ENCODE results near the gene PARP9.
A peak's percentile ranks its signal among the peaks of the same experiment; 100 is the strongest.
"Not testable (repeated sequence)": the region's sequence is repeated elsewhere in the genome, so short reads cannot be mapped to it uniquely, and the experiment has no call there.

The PARP9 gene

GRCh38 chr3:122508944-122509343, 55.2 kb downstream of the PARP9 start:
- H2BK15ac ChIP-seq (replicated peaks; ENCODE audit: low read depth); H3K27me3 ChIP-seq (ENCODE audit: insufficient read depth, low read length, poor library complexity); H3K36me3 ChIP-seq (ENCODE audit: control insufficient read depth, insufficient read depth, low read length); H3K4me2 ChIP-seq (ENCODE audit: low read length); H4K8ac ChIP-seq (ENCODE audit: low read depth, low read length); H3K27ac ChIP-seq (ENCODE audit: low read depth, low read length); H2AK5ac ChIP-seq (ENCODE audit: low read length); H2BK120ac ChIP-seq (ENCODE audit: low read depth, low read length); H2BK5ac ChIP-seq (ENCODE audit: low read length); H3K4ac ChIP-seq (ENCODE audit: low read depth, low read length); H3K18ac ChIP-seq (ENCODE audit: low read length); H4K5ac ChIP-seq (ENCODE audit: low read length); H3K4me3 ChIP-seq (ENCODE audit: low read length); H3K9ac ChIP-seq (ENCODE audit: low read length); H3K79me1 ChIP-seq (ENCODE audit: low read length); H3K56ac ChIP-seq (ENCODE audit: low read length); H3K4me1 ChIP-seq (ENCODE audit: control insufficient read depth, low read depth, low read length); DNase-seq; H3K23ac ChIP-seq (ENCODE audit: low read length): not testable (repeated sequence)
- WGBS (ENCODE audit: extremely low coverage, insufficient coverage, low lambda C conversion rate), result no CpG with 5 or more reads among the region's 9 CpGs
- H3K79me2 ChIP-seq (ENCODE audit: control insufficient read depth, insufficient read depth, low read length), result peaks cover 71% of the 10 kb centered on the region

DNA sequence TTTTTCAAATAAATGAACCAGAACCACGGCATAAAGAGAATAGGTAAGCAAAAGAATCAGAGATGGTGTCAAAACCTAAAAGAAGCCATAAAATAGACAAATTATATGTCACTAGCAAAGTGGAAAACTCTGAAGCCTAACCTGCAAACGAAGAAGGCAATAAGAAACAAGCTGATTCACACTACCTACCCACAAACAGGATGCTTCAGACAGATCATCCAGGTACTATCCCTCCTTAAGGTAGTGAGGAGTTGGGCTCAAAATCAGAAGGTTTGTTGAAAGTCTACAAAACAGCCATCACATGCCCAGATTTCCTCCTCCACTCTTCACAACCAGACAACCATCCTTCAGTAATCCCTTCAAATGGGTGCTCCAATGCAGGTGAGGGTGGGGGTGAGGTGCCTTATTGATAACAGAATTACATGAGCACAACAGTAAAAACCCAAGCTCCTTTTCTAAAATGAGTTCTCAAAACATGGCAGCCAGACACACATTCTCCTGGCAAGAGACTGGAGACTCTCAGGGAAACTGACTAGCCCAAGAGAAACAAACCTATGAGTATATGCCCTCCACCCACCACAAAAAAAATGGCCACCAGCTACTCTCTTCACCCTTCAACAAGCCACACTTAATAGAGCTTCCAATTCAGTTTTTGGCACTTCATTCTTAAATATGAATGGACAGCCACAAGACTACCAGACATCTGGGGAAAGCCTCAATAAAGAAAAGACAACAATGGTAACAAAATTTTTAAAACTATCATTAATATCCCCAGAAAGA, 55.8 kb downstream of the PARP9 start:
- no peak overlapping the region for H2AK5ac ChIP-seq (ENCODE audit: low read length)
- H3K56ac ChIP-seq (ENCODE audit: low read length), result no peak overlapping the region
- no peak overlapping the region for H3K4me3 ChIP-seq (ENCODE audit: low read length)
- no peak overlapping the region for H2BK5ac ChIP-seq (ENCODE audit: low read length)
- H3K79me1 ChIP-seq (ENCODE audit: low read length), result peaks cover 7% of the 10 kb centered on the region
- H4K5ac ChIP-seq (ENCODE audit: low read length), result no peak overlapping the region
- H3K27me3 ChIP-seq (ENCODE audit: insufficient read depth, low read length, poor library complexity), result no peaks in the 10 kb centered on the region
- H3K36me3 ChIP-seq (ENCODE audit: control insufficient read depth, insufficient read depth, low read length), result no peaks in the 10 kb centered on the region
- no peaks in the 10 kb centered on the region for H3K4me1 ChIP-seq (ENCODE audit: control insufficient read depth, low read depth, low read length)
- no peak overlapping the region for H3K27ac ChIP-seq (ENCODE audit: low read depth, low read length)
- H4K8ac ChIP-seq (ENCODE audit: low read depth, low read length), result no peak overlapping the region
- H3K4ac ChIP-seq (ENCODE audit: low read depth, low read length), result no peak overlapping the region
- no peak overlapping the region for H2BK120ac ChIP-seq (ENCODE audit: low read depth, low read length)
- H3K18ac ChIP-seq (ENCODE audit: low read length), result no peak overlapping the region
- no peak overlapping the region for H2BK15ac ChIP-seq (replicated peaks; ENCODE audit: low read depth)
- H3K4me2 ChIP-seq (ENCODE audit: low read length), result no peak overlapping the region
- no CpG with 5 or more reads among the region's 2 CpGs for WGBS (ENCODE audit: extremely low coverage, insufficient coverage, low lambda C conversion rate)
- no peak overlapping the region for H3K23ac ChIP-seq (ENCODE audit: low read length)
- peaks cover 69% of the 10 kb centered on the region for H3K79me2 ChIP-seq (ENCODE audit: control insufficient read depth, insufficient read depth, low read length)
- no peak overlapping the region for H3K9ac ChIP-seq (ENCODE audit: low read length)
- no peak for DNase-seq

- H2BK15ac ChIP-seq (replicated peaks; ENCODE audit: low read depth), result no peak overlapping the region
- H3K4me1 ChIP-seq (ENCODE audit: control insufficient read depth, low read depth, low read length), result no peaks in the 10 kb centered on the region
- no peak overlapping the region for H4K8ac ChIP-seq (ENCODE audit: low read depth, low read length)
- no peak overlapping the region for H3K4me2 ChIP-seq (ENCODE audit: low read length)
- peaks cover 74% of the 10 kb centered on the region for H3K79me2 ChIP-seq (ENCODE audit: control insufficient read depth, insufficient read depth, low read length)
- H3K27me3 ChIP-seq (ENCODE audit: insufficient read depth, low read length, poor library complexity), result no peaks in the 10 kb centered on the region
- H3K79me1 ChIP-seq (ENCODE audit: low read length), result peaks cover 12% of the 10 kb centered on the region
- no peak for DNase-seq
- no peak overlapping the region for H4K5ac ChIP-seq (ENCODE audit: low read length)
- no peaks in the 10 kb centered on the region for H3K36me3 ChIP-seq (ENCODE audit: control insufficient read depth, insufficient read depth, low read length)
- H3K27ac ChIP-seq (ENCODE audit: low read depth, low read length), result no peak overlapping the region
- H3K18ac ChIP-seq (ENCODE audit: low read length), result no peak overlapping the region
- no peak overlapping the region for H2AK5ac ChIP-seq (ENCODE audit: low read length)
- H2BK5ac ChIP-seq (ENCODE audit: low read length), result no peak overlapping the region
- no peak overlapping the region for H3K9ac ChIP-seq (ENCODE audit: low read length)
- H2BK120ac ChIP-seq (ENCODE audit: low read depth, low read length), result no peak overlapping the region
- no CpG with 5 or more reads among the region's 1 CpG for WGBS (ENCODE audit: extremely low coverage, insufficient coverage, low lambda C conversion rate)
- no peak overlapping the region for H3K4ac ChIP-seq (ENCODE audit: low read depth, low read length)
- H3K23ac ChIP-seq (ENCODE audit: low read length), result no peak overlapping the region
- no peak overlapping the region for H3K56ac ChIP-seq (ENCODE audit: low read length)
- H3K4me3 ChIP-seq (ENCODE audit: low read length), result no peak overlapping the region
Measured at GRCh38 chr3:122506450-122506849, 57.6 kb downstream of the PARP9 start.

DNA sequence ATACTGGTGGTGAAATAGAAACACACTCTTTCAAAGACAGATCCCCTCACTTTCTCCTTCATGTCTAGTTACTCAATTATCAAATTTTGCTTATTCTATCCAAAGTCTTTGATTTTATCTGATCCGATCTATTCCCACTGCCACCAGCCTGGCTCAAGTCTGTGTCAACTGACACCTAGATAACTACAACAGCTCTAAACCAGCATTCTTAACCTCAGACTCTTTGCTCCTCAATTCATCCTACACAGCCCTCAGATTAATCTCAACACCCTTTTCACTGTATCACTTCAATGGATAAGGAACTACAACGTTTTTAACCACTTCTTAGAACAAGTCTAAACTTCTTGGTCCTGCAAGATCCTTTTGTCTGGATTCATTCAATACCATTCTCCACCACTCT, 58.4 kb downstream of the PARP9 start:
- Histone ChIP-seq H3K18ac (ENCODE audit: low read length) (no peak overlapping the region), H2AK5ac (ENCODE audit: low read length) (no peak overlapping the region), H4K5ac (ENCODE audit: low read length) (no peak overlapping the region), H2BK15ac (replicated peaks; ENCODE audit: low read depth) (no peak overlapping the region), H3K23ac (ENCODE audit: low read length) (no peak overlapping the region), H3K9ac (ENCODE audit: low read length) (no peak overlapping the region), H3K4ac (ENCODE audit: low read depth, low read length) (no peak overlapping the region), H4K8ac (ENCODE audit: low read depth, low read length) (no peak overlapping the region), H3K4me2 (ENCODE audit: low read length) (no peak overlapping the region), H3K56ac (ENCODE audit: low read length) (no peak overlapping the region), H3K4me1 (ENCODE audit: control insufficient read depth, low read depth, low read length) (no peaks in the 10 kb centered on the region), H3K27ac (ENCODE audit: low read depth, low read length) (no peak overlapping the region), H3K36me3 (ENCODE audit: control insufficient read depth, insufficient read depth, low read length) (no peaks in the 10 kb centered on the region), H2BK120ac (ENCODE audit: low read depth, low read length) (no peak overlapping the region), H2BK5ac (ENCODE audit: low read length) (no peak overlapping the region), H3K79me1 (ENCODE audit: low read length) (peaks cover 12% of the 10 kb centered on the region), H3K4me3 (ENCODE audit: low read length) (no peak overlapping the region), H3K79me2 (ENCODE audit: control insufficient read depth, insufficient read depth, low read length) (peaks cover 69% of the 10 kb centered on the region), H3K27me3 (ENCODE audit: insufficient read depth, low read length, poor library complexity) (no peaks in the 10 kb centered on the region)
- DNase-seq, result peak; percentile 80
- no CpG with 5 or more reads among the region's 2 CpGs for WGBS (ENCODE audit: extremely low coverage, insufficient coverage, low lambda C conversion rate)

- WGBS (ENCODE audit: extremely low coverage, insufficient coverage, low lambda C conversion rate), result no CpG with 5 or more reads among the region's 2 CpGs
- H3K4me2 ChIP-seq (ENCODE audit: low read length), result no peak overlapping the region
- peaks cover 54% of the 10 kb centered on the region for H3K79me2 ChIP-seq (ENCODE audit: control insufficient read depth, insufficient read depth, low read length)
- H4K8ac ChIP-seq (ENCODE audit: low read depth, low read length), result no peak overlapping the region
- H3K9ac ChIP-seq (ENCODE audit: low read length), result no peak overlapping the region
- no peak overlapping the region for H2AK5ac ChIP-seq (ENCODE audit: low read length)
- H3K4me3 ChIP-seq (ENCODE audit: low read length), result no peak overlapping the region
- no peak overlapping the region for H3K23ac ChIP-seq (ENCODE audit: low read length)
- DNase-seq, result no peak
- no peaks in the 10 kb centered on the region for H3K4me1 ChIP-seq (ENCODE audit: control insufficient read depth, low read depth, low read length)
- no peak overlapping the region for H3K56ac ChIP-seq (ENCODE audit: low read length)
- no peak overlapping the region for H2BK5ac ChIP-seq (ENCODE audit: low read length)
- H4K5ac ChIP-seq (ENCODE audit: low read length), result no peak overlapping the region
- H3K79me1 ChIP-seq (ENCODE audit: low read length), result peaks cover 11% of the 10 kb centered on the region
- no peak overlapping the region for H3K18ac ChIP-seq (ENCODE audit: low read length)
- H2BK120ac ChIP-seq (ENCODE audit: low read depth, low read length), result no peak overlapping the region
- H3K27ac ChIP-seq (ENCODE audit: low read depth, low read length), result no peak overlapping the region
- H3K4ac ChIP-seq (ENCODE audit: low read depth, low read length), result no peak overlapping the region
- H2BK15ac ChIP-seq (replicated peaks; ENCODE audit: low read depth), result no peak overlapping the region
- H3K36me3 ChIP-seq (ENCODE audit: control insufficient read depth, insufficient read depth, low read length), result no peaks in the 10 kb centered on the region
- H3K27me3 ChIP-seq (ENCODE audit: insufficient read depth, low read length, poor library complexity), result no peaks in the 10 kb centered on the region
Measured at GRCh38 chr3:122502941-122503340, 61.2 kb downstream of the PARP9 start.

DNA sequence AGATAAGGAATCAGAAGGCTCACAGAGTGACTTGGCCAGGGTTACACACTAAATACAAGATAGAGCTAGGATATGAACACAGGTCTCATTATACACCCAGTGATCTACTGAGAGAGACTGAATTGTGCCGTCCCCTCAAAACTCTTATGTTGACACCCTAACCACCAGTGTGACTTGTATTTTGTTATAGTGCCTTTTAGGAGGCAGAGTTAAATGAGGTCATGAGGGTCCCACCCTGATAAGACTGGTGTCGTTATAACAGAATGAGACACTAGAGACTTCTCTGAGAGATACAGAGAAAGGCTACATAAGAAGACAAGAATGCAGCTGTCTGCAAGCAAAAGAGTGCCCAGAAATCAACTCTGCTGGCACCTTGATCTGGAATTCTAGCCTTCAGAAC, 62.0 kb downstream of the PARP9 start:
- WGBS (ENCODE audit: extremely low coverage, insufficient coverage, low lambda C conversion rate), result no CpG with 5 or more reads among the region's 2 CpGs
- no peak overlapping the region for H3K4me3 ChIP-seq (ENCODE audit: low read length)
- H3K4me1 ChIP-seq (ENCODE audit: control insufficient read depth, low read depth, low read length), result no peaks in the 10 kb centered on the region
- no peak overlapping the region for H2BK120ac ChIP-seq (ENCODE audit: low read depth, low read length)
- H4K5ac ChIP-seq (ENCODE audit: low read length), result no peak overlapping the region
- H3K79me2 ChIP-seq (ENCODE audit: control insufficient read depth, insufficient read depth, low read length), result peaks cover 57% of the 10 kb centered on the region
- no peak overlapping the region for H3K4ac ChIP-seq (ENCODE audit: low read depth, low read length)
- H3K56ac ChIP-seq (ENCODE audit: low read length), result no peak overlapping the region
- no peak overlapping the region for H3K4me2 ChIP-seq (ENCODE audit: low read length)
- no peak overlapping the region for H2BK5ac ChIP-seq (ENCODE audit: low read length)
- H3K27me3 ChIP-seq (ENCODE audit: insufficient read depth, low read length, poor library complexity), result no peaks in the 10 kb centered on the region
- no peak overlapping the region for H3K9ac ChIP-seq (ENCODE audit: low read length)
- H2BK15ac ChIP-seq (replicated peaks; ENCODE audit: low read depth), result no peak overlapping the region
- DNase-seq, result peak; percentile 31
- no peak overlapping the region for H2AK5ac ChIP-seq (ENCODE audit: low read length)
- H3K18ac ChIP-seq (ENCODE audit: low read length), result no peak overlapping the region
- no peak overlapping the region for H3K23ac ChIP-seq (ENCODE audit: low read length)
- H3K79me1 ChIP-seq (ENCODE audit: low read length), result peaks cover 12% of the 10 kb centered on the region
- H3K27ac ChIP-seq (ENCODE audit: low read depth, low read length), result no peak overlapping the region
- no peak overlapping the region for H4K8ac ChIP-seq (ENCODE audit: low read depth, low read length)
- no peaks in the 10 kb centered on the region for H3K36me3 ChIP-seq (ENCODE audit: control insufficient read depth, insufficient read depth, low read length)

Data from mesendoderm (in vitro differentiated cells).